ENCODE measurements around the gene PLSCR5.

DNA sequence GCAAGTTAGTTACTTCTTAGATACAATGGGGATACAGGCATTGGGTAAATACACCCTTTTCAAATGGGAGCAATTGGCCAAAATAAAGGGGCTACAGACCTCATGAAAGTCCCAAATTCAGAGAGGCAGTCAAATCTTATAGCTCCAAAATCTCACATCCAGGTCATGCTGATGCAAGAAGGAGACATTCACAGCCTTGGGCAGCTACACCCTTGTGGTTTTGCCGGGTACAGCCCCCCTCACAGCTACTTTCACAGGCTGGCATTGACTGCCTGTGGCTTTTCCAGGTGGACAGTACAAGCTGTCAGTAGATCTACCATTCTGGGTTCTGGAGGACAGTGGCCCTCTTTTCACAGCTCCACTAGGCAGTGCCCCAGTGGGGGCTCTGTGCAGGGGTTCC is 43.3 kb downstream of the PLSCR5 start:
- no peak for TF ChIP-seq POLR2A (IDR thresholded peaks at IDR 0.05)
- TF ChIP-seq, protein P1, sequence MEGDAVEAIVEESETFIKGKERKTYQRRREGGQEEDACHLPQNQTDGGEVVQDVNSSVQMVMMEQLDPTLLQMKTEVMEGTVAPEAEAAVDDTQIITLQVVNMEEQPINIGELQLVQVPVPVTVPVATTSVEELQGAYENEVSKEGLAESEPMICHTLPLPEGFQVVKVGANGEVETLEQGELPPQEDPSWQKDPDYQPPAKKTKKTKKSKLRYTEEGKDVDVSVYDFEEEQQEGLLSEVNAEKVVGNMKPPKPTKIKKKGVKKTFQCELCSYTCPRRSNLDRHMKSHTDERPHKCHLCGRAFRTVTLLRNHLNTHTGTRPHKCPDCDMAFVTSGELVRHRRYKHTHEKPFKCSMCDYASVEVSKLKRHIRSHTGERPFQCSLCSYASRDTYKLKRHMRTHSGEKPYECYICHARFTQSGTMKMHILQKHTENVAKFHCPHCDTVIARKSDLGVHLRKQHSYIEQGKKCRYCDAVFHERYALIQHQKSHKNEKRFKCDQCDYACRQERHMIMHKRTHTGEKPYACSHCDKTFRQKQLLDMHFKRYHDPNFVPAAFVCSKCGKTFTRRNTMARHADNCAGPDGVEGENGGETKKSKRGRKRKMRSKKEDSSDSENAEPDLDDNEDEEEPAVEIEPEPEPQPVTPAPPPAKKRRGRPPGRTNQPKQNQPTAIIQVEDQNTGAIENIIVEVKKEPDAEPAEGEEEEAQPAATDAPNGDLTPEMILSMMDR (IDR thresholded peaks at IDR 0.05), result no peak
